ENCODE measurements around the gene UGT8. TPM values are rescaled to one million over a fixed set of nuclear protein-coding genes. Genes with fewer than 3 reads are reported as not detected.
"Not testable (repeated sequence)": the region's sequence is repeated elsewhere in the genome, so short reads cannot be mapped to it uniquely, and the experiment has no call there.

UGT8 gene
- total RNA-seq, 1 donor from 2014 or later: 2.1 TPM

- Histone ChIP-seq H3K27me3 (ENCODE audit: control insufficient read depth in 3 of 3, insufficient read depth in 3 of 3, low read length in 3 of 3) (no peaks in the 10 kb centered on the region), H3K36me3 (ENCODE audit: control insufficient read depth in 3 of 3, insufficient read depth in 3 of 3, low read length in 3 of 3) (no peaks in the 10 kb centered on the region), H3K4me3 (ENCODE audit: low read length in 3 of 3) (no peak overlapping the region), H3K27ac (ENCODE audit: low read depth, low read length) (no peak overlapping the region), H3K9me3 (ENCODE audit: control insufficient read depth in 3 of 3, low read length in 3 of 3) (no peaks in the 10 kb centered on the region), H3K4me1 (ENCODE audit: control insufficient read depth in 3 of 3, insufficient read depth in 3 of 3, low read length in 3 of 3) (no peaks in the 10 kb centered on the region), H3K9ac (ENCODE audit: low read depth in 1 of 3, low read length in 3 of 3) (no peak overlapping the region)
These were observed 55.1 kb downstream of the UGT8 start for GRCh38 chr4:114653675-114654074.

- H3K9me3 ChIP-seq (ENCODE audit: control insufficient read depth in 3 of 3, low read length in 3 of 3): no peaks in the 10 kb centered on the region
- H3K9ac ChIP-seq (ENCODE audit: low read depth in 1 of 3, low read length in 3 of 3): no peak overlapping the region
These were observed 56.0 kb downstream of the UGT8 start for GRCh38 chr4:114654592-114654991.

GRCh38 chr4:114658179-114658578 lies 59.6 kb downstream of the UGT8 start:
- no peaks in the 10 kb centered on the region for H3K9me3 ChIP-seq (ENCODE audit: control insufficient read depth in 3 of 3, low read length in 3 of 3)
- no peaks in the 10 kb centered on the region for H3K36me3 ChIP-seq (ENCODE audit: control insufficient read depth in 3 of 3, insufficient read depth in 3 of 3, low read length in 3 of 3)
- H3K27me3 ChIP-seq (ENCODE audit: control insufficient read depth in 3 of 3, insufficient read depth in 3 of 3, low read length in 3 of 3): no peaks in the 10 kb centered on the region
- no peak overlapping the region for H3K27ac ChIP-seq (ENCODE audit: low read depth, low read length)
- H3K9ac ChIP-seq (ENCODE audit: low read depth in 1 of 3, low read length in 3 of 3): no peak overlapping the region
- no peaks in the 10 kb centered on the region for H3K4me1 ChIP-seq (ENCODE audit: control insufficient read depth in 3 of 3, insufficient read depth in 3 of 3, low read length in 3 of 3)
- no peak overlapping the region for H3K4me3 ChIP-seq (ENCODE audit: low read length in 3 of 3)

More at GRCh38 chr4:114654592-114654991, 56.0 kb downstream of the UGT8 start:
- Histone ChIP-seq H3K27ac (ENCODE audit: low read depth, low read length) (no peak overlapping the region), H3K36me3 (ENCODE audit: control insufficient read depth in 3 of 3, insufficient read depth in 3 of 3, low read length in 3 of 3) (no peaks in the 10 kb centered on the region), H3K4me3 (ENCODE audit: low read length in 3 of 3) (no peak overlapping the region), H3K27me3 (ENCODE audit: control insufficient read depth in 3 of 3, insufficient read depth in 3 of 3, low read length in 3 of 3) (no peaks in the 10 kb centered on the region), H3K4me1 (ENCODE audit: control insufficient read depth in 3 of 3, insufficient read depth in 3 of 3, low read length in 3 of 3) (no peaks in the 10 kb centered on the region)

- Histone ChIP-seq H3K27me3 (ENCODE audit: control insufficient read depth in 3 of 3, insufficient read depth in 3 of 3, low read length in 3 of 3) (no peaks in the 10 kb centered on the region), H3K9me3 (ENCODE audit: control insufficient read depth in 3 of 3, low read length in 3 of 3) (no peaks in the 10 kb centered on the region), H3K9ac (ENCODE audit: low read depth in 1 of 3, low read length in 3 of 3) (no peak overlapping the region), H3K27ac (ENCODE audit: low read depth, low read length) (no peak overlapping the region), H3K4me1 (ENCODE audit: control insufficient read depth in 3 of 3, insufficient read depth in 3 of 3, low read length in 3 of 3) (no peaks in the 10 kb centered on the region), H3K36me3 (ENCODE audit: control insufficient read depth in 3 of 3, insufficient read depth in 3 of 3, low read length in 3 of 3) (no peaks in the 10 kb centered on the region), H3K4me3 (ENCODE audit: low read length in 3 of 3) (no peak overlapping the region)
These were observed 60.2 kb downstream of the UGT8 start for GRCh38 chr4:114658776-114659175.

- H3K9me3 ChIP-seq (ENCODE audit: control insufficient read depth in 3 of 3, low read length in 3 of 3): no peaks in the 10 kb centered on the region
- H3K27ac ChIP-seq (ENCODE audit: low read depth, low read length): no peak overlapping the region
- no peaks in the 10 kb centered on the region for H3K4me1 ChIP-seq (ENCODE audit: control insufficient read depth in 3 of 3, insufficient read depth in 3 of 3, low read length in 3 of 3)
- H3K4me3 ChIP-seq (ENCODE audit: low read length in 3 of 3): no peak overlapping the region
- H3K36me3 ChIP-seq (ENCODE audit: control insufficient read depth in 3 of 3, insufficient read depth in 3 of 3, low read length in 3 of 3): no peaks in the 10 kb centered on the region
- H3K27me3 ChIP-seq (ENCODE audit: control insufficient read depth in 3 of 3, insufficient read depth in 3 of 3, low read length in 3 of 3): no peaks in the 10 kb centered on the region
- no peak overlapping the region for H3K9ac ChIP-seq (ENCODE audit: low read depth in 1 of 3, low read length in 3 of 3)
These were observed 60.9 kb downstream of the UGT8 start for GRCh38 chr4:114659386-114660008.

- H3K27me3 ChIP-seq (ENCODE audit: control insufficient read depth in 3 of 3, insufficient read depth in 3 of 3, low read length in 3 of 3): no peaks in the 10 kb centered on the region
- H3K4me1 ChIP-seq (ENCODE audit: control insufficient read depth in 3 of 3, insufficient read depth in 3 of 3, low read length in 3 of 3): no peaks in the 10 kb centered on the region
- no peak overlapping the region for H3K4me3 ChIP-seq (ENCODE audit: low read length in 3 of 3)
- H3K9ac ChIP-seq (ENCODE audit: low read depth in 1 of 3, low read length in 3 of 3): no peak overlapping the region
- H3K27ac ChIP-seq (ENCODE audit: low read depth, low read length): no peak overlapping the region
- no peaks in the 10 kb centered on the region for H3K36me3 ChIP-seq (ENCODE audit: control insufficient read depth in 3 of 3, insufficient read depth in 3 of 3, low read length in 3 of 3)
- no peaks in the 10 kb centered on the region for H3K9me3 ChIP-seq (ENCODE audit: control insufficient read depth in 3 of 3, low read length in 3 of 3)
These were observed 64.5 kb downstream of the UGT8 start for GRCh38 chr4:114663083-114663482.

GRCh38 chr4:114668577-114668976 lies 70.0 kb downstream of the UGT8 start:
- Histone ChIP-seq H3K9ac (ENCODE audit: low read depth in 1 of 3, low read length in 3 of 3) (no peak overlapping the region), H3K27me3 (ENCODE audit: control insufficient read depth in 3 of 3, insufficient read depth in 3 of 3, low read length in 3 of 3) (no peaks in the 10 kb centered on the region), H3K27ac (ENCODE audit: low read depth, low read length) (no peak overlapping the region), H3K4me3 (ENCODE audit: low read length in 3 of 3) (no peak overlapping the region), H3K4me1 (ENCODE audit: control insufficient read depth in 3 of 3, insufficient read depth in 3 of 3, low read length in 3 of 3) (no peaks in the 10 kb centered on the region), H3K36me3 (ENCODE audit: control insufficient read depth in 3 of 3, insufficient read depth in 3 of 3, low read length in 3 of 3) (no peaks in the 10 kb centered on the region), H3K9me3 (ENCODE audit: control insufficient read depth in 3 of 3, low read length in 3 of 3) (no peaks in the 10 kb centered on the region)

- not testable (repeated sequence) for H3K4me3 ChIP-seq (ENCODE audit: low read length in 3 of 3); H3K4me1 ChIP-seq (ENCODE audit: control insufficient read depth in 3 of 3, insufficient read depth in 3 of 3, low read length in 3 of 3); H3K36me3 ChIP-seq (ENCODE audit: control insufficient read depth in 3 of 3, insufficient read depth in 3 of 3, low read length in 3 of 3); H3K27me3 ChIP-seq (ENCODE audit: control insufficient read depth in 3 of 3, insufficient read depth in 3 of 3, low read length in 3 of 3); H3K27ac ChIP-seq (ENCODE audit: low read depth, low read length); H3K9ac ChIP-seq (ENCODE audit: low read depth in 1 of 3, low read length in 3 of 3); H3K9me3 ChIP-seq (ENCODE audit: control insufficient read depth in 3 of 3, low read length in 3 of 3)
These were observed 72.1 kb downstream of the UGT8 start for GRCh38 chr4:114670733-114671132.

- H3K9ac ChIP-seq (ENCODE audit: low read depth in 1 of 3, low read length in 3 of 3): no peak overlapping the region
- H3K9me3 ChIP-seq (ENCODE audit: control insufficient read depth in 3 of 3, low read length in 3 of 3): no peaks in the 10 kb centered on the region
- H3K27me3 ChIP-seq (ENCODE audit: control insufficient read depth in 3 of 3, insufficient read depth in 3 of 3, low read length in 3 of 3): no peaks in the 10 kb centered on the region
- H3K36me3 ChIP-seq (ENCODE audit: control insufficient read depth in 3 of 3, insufficient read depth in 3 of 3, low read length in 3 of 3): no peaks in the 10 kb centered on the region
- H3K4me3 ChIP-seq (ENCODE audit: low read length in 3 of 3): no peak overlapping the region
- no peak overlapping the region for H3K27ac ChIP-seq (ENCODE audit: low read depth, low read length)
- H3K4me1 ChIP-seq (ENCODE audit: control insufficient read depth in 3 of 3, insufficient read depth in 3 of 3, low read length in 3 of 3): no peaks in the 10 kb centered on the region
These were observed 74.7 kb downstream of the UGT8 start for GRCh38 chr4:114673306-114673705.

GRCh38 chr4:114674080-114674479 lies 75.5 kb downstream of the UGT8 start:
- no peaks in the 10 kb centered on the region for H3K4me1 ChIP-seq (ENCODE audit: control insufficient read depth in 3 of 3, insufficient read depth in 3 of 3, low read length in 3 of 3)
- H3K36me3 ChIP-seq (ENCODE audit: control insufficient read depth in 3 of 3, insufficient read depth in 3 of 3, low read length in 3 of 3): no peaks in the 10 kb centered on the region
- H3K9ac ChIP-seq (ENCODE audit: low read depth in 1 of 3, low read length in 3 of 3): no peak overlapping the region
- H3K27ac ChIP-seq (ENCODE audit: low read depth, low read length): no peak overlapping the region
- H3K27me3 ChIP-seq (ENCODE audit: control insufficient read depth in 3 of 3, insufficient read depth in 3 of 3, low read length in 3 of 3): no peaks in the 10 kb centered on the region
- H3K9me3 ChIP-seq (ENCODE audit: control insufficient read depth in 3 of 3, low read length in 3 of 3): no peaks in the 10 kb centered on the region
- no peak overlapping the region for H3K4me3 ChIP-seq (ENCODE audit: low read length in 3 of 3)
